T-helper 22 cell (primary cell): ENCODE measurements around the gene ENOX2.
"Not testable (repeated sequence)": the region's sequence is repeated elsewhere in the genome, so short reads cannot be mapped to it uniquely, and the experiment has no call there.

ENCODE experiments used
- DNase-seq: peaks from one replicate; pipeline ENCODE4 v3.0.0-alpha.2; 2020; ENCODE audit warnings: low read depth

ENOX2 gene

GRCh38 chrX:130902783-130903613 is at the start of gene ENOX2:
ENOX2 (minus strand) TSS chrX:130903209; CDS start chrX:130703216, 199,993 bp downstream.
- peak; percentile 80 for DNase-seq

- DNase-seq: no peak
Measured at GRCh38 chrX:130952266-130953043, 49.4 kb upstream of the ENOX2 start.

GRCh38 chrX:130944230-130944629 is 41.2 kb upstream of the ENOX2 start:
- no peak for DNase-seq

- no peak for DNase-seq
Measured at GRCh38 chrX:130937101-130937500, 34.1 kb upstream of the ENOX2 start.

GRCh38 chrX:130933358-130933757 is 30.3 kb upstream of the ENOX2 start:
- no peak for DNase-seq

- DNase-seq: not testable (repeated sequence)
Measured at GRCh38 chrX:130920405-130920804, 17.4 kb upstream of the ENOX2 start.

GRCh38 chrX:130919676-130920075 is 16.7 kb upstream of the ENOX2 start:
- not testable (repeated sequence) for DNase-seq

GRCh38 chrX:130918498-130918897 is 15.5 kb upstream of the ENOX2 start:
- not testable (repeated sequence) for DNase-seq

- no peak for DNase-seq
Measured at GRCh38 chrX:130916636-130917422, 13.8 kb upstream of the ENOX2 start.

GRCh38 chrX:130915302-130915701 is 12.3 kb upstream of the ENOX2 start:
- DNase-seq: no peak

GRCh38 chrX:130909469-130910136 is 6.6 kb upstream of the ENOX2 start:
- DNase-seq: no peak

GRCh38 chrX:130906776-130907175 is 3.8 kb upstream of the ENOX2 start:
- no peak for DNase-seq

GRCh38 chrX:130902446-130902782 is 595 bp downstream of the ENOX2 start:
- DNase-seq: no peak

- no peak for DNase-seq
Measured at GRCh38 chrX:130896802-130897501, 6.1 kb downstream of the ENOX2 start.

- DNase-seq: no peak
Measured at GRCh38 chrX:130896026-130896425, 7.0 kb downstream of the ENOX2 start.

- DNase-seq: no peak
Measured at GRCh38 chrX:130895299-130895698, 7.7 kb downstream of the ENOX2 start.

GRCh38 chrX:130893356-130894085 is 9.5 kb downstream of the ENOX2 start:
- no peak for DNase-seq

- no peak for DNase-seq
Measured at GRCh38 chrX:130887376-130887775, 15.6 kb downstream of the ENOX2 start.

- DNase-seq: no peak
Measured at GRCh38 chrX:130885996-130886395, 17.0 kb downstream of the ENOX2 start.

GRCh38 chrX:130885508-130885907 is 17.5 kb downstream of the ENOX2 start:
- DNase-seq: no peak

- DNase-seq: no peak
Measured at GRCh38 chrX:130884627-130885026, 18.4 kb downstream of the ENOX2 start.
